Sigmoid colon (tissue), 4 donors: Measurements from ENCODE around the gene CHST14.

Source experiments
- EP300 ChIP-seq, 4 donors: sonication (generic); formaldehyde crosslinking; IDR thresholded peaks; one replicate each; pipeline ENCODE4 v1.6.1; 2017; ENCODE audit warnings: antibody characterized with exemption in 4 of 4
- POLR2A ChIP-seq, 2 donors: fragments of 450-650 bp; IDR thresholded peaks; one replicate each; pipeline ENCODE4 v1.6.1; 2016; ENCODE audit warnings: antibody characterized with exemption in 2 of 2, mild to moderate bottlenecking in 2 of 2, moderate library complexity in 2 of 2
- POLR2AphosphoS5 ChIP-seq, 4 donors: sonication (generic); formaldehyde crosslinking; IDR thresholded peaks; one replicate each; pipeline ENCODE4 v1.6.1; 2017; ENCODE audit warnings: antibody characterized with exemption in 4 of 4
- TF ChIP-seq, protein P1 (sequence below), 4 experiments: fragments of 450-650 bp in 3 of 4; fragments of 200-600 bp in 1 of 4; IDR thresholded peaks; one replicate each; pipeline ENCODE4 v1.5.1; 2016 to 2019; ENCODE audit warnings: antibody characterized with exemption in 4 of 4, mild to moderate bottlenecking in 3 of 4, moderate library complexity in 2 of 4

DNA sequence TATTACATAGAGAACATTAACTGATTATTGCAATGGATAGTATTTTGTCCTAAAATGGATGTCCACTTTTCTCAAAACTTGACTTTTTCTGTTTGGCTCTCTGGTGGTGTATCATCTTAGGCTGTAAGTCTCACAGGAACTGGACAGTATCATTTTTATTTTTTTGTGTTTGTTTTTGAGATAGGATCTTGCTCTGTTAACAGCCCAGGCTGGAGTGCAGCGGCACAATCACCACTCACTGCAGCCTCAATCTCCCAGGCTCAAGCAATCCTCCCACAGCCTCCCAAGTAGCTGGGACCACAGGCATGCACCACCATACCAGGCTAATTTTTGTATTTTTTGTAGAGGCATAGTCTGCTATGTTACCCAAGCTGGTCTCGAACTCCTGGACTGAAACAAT lies 13.1 kb downstream of the CHST14 start:
- TF ChIP-seq POLR2AphosphoS5 (IDR thresholded peaks at IDR 0.05) (no peak), EP300 (IDR thresholded peaks at IDR 0.05) (no peak), POLR2A (IDR thresholded peaks at IDR 0.05) (no peak)
- TF ChIP-seq, protein P1, sequence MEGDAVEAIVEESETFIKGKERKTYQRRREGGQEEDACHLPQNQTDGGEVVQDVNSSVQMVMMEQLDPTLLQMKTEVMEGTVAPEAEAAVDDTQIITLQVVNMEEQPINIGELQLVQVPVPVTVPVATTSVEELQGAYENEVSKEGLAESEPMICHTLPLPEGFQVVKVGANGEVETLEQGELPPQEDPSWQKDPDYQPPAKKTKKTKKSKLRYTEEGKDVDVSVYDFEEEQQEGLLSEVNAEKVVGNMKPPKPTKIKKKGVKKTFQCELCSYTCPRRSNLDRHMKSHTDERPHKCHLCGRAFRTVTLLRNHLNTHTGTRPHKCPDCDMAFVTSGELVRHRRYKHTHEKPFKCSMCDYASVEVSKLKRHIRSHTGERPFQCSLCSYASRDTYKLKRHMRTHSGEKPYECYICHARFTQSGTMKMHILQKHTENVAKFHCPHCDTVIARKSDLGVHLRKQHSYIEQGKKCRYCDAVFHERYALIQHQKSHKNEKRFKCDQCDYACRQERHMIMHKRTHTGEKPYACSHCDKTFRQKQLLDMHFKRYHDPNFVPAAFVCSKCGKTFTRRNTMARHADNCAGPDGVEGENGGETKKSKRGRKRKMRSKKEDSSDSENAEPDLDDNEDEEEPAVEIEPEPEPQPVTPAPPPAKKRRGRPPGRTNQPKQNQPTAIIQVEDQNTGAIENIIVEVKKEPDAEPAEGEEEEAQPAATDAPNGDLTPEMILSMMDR (IDR thresholded peaks at IDR 0.05) = no peak
